Measurements from ENCODE around the gene ARHGAP15.

DNA sequence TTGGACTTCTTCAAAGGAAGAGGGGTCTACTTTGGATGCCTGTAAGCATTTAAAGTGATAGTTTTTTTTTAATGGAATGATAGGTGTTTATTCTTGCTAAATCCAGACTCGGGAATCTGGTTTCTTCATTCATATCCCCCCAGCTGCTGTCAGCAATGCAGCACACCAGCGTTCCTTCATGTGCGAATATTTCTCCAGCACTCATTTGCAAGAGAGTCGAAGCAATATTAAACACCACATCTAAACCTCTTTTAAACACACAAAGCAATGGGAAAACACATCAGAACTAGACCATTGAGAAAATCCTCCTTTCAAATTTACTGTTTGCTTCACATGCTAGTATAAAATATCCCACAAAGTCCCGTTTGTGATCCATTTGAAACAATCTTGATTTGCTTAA, 563.7 kb downstream of the ARHGAP15 start:
- TF ChIP-seq EZH2 (IDR thresholded peaks at IDR 0.05) = no peak
- TF ChIP-seq POLR2AphosphoS5 (IDR thresholded peaks at IDR 0.05; ENCODE audit: low read depth, low read length) = no peak
- TF ChIP-seq ZNF274 (IDR thresholded peaks at IDR 0.05; ENCODE audit: low read depth, low read length) = no peak
- TF ChIP-seq, protein P1, sequence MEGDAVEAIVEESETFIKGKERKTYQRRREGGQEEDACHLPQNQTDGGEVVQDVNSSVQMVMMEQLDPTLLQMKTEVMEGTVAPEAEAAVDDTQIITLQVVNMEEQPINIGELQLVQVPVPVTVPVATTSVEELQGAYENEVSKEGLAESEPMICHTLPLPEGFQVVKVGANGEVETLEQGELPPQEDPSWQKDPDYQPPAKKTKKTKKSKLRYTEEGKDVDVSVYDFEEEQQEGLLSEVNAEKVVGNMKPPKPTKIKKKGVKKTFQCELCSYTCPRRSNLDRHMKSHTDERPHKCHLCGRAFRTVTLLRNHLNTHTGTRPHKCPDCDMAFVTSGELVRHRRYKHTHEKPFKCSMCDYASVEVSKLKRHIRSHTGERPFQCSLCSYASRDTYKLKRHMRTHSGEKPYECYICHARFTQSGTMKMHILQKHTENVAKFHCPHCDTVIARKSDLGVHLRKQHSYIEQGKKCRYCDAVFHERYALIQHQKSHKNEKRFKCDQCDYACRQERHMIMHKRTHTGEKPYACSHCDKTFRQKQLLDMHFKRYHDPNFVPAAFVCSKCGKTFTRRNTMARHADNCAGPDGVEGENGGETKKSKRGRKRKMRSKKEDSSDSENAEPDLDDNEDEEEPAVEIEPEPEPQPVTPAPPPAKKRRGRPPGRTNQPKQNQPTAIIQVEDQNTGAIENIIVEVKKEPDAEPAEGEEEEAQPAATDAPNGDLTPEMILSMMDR (IDR thresholded peaks at IDR 0.05 in 2 of 3, conservative IDR thresholded peaks at IDR 0.05 in 1 of 3; ENCODE audit: borderline replicate concordance in 1 of 3, insufficient read depth in 1 of 3, low read depth in 2 of 3, low read length in 2 of 3) = no peak
- TF ChIP-seq, protein P2, sequence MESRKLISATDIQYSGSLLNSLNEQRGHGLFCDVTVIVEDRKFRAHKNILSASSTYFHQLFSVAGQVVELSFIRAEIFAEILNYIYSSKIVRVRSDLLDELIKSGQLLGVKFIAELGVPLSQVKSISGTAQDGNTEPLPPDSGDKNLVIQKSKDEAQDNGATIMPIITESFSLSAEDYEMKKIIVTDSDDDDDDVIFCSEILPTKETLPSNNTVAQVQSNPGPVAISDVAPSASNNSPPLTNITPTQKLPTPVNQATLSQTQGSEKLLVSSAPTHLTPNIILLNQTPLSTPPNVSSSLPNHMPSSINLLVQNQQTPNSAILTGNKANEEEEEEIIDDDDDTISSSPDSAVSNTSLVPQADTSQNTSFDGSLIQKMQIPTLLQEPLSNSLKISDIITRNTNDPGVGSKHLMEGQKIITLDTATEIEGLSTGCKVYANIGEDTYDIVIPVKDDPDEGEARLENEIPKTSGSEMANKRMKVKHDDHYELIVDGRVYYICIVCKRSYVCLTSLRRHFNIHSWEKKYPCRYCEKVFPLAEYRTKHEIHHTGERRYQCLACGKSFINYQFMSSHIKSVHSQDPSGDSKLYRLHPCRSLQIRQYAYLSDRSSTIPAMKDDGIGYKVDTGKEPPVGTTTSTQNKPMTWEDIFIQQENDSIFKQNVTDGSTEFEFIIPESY (IDR thresholded peaks at IDR 0.05; ENCODE audit: extremely low read depth, insufficient replicate concordance, low read length) = no peak
- TF ChIP-seq POLR2A (IDR thresholded peaks at IDR 0.05; ENCODE audit: borderline replicate concordance, extremely low read depth, insufficient read depth, insufficient read length) = no peak
- TF ChIP-seq TCF7L2 (IDR thresholded peaks at IDR 0.05; ENCODE audit: borderline replicate concordance, extremely low read depth, insufficient read depth, insufficient read length) = no peak
- TF ChIP-seq, protein P3, sequence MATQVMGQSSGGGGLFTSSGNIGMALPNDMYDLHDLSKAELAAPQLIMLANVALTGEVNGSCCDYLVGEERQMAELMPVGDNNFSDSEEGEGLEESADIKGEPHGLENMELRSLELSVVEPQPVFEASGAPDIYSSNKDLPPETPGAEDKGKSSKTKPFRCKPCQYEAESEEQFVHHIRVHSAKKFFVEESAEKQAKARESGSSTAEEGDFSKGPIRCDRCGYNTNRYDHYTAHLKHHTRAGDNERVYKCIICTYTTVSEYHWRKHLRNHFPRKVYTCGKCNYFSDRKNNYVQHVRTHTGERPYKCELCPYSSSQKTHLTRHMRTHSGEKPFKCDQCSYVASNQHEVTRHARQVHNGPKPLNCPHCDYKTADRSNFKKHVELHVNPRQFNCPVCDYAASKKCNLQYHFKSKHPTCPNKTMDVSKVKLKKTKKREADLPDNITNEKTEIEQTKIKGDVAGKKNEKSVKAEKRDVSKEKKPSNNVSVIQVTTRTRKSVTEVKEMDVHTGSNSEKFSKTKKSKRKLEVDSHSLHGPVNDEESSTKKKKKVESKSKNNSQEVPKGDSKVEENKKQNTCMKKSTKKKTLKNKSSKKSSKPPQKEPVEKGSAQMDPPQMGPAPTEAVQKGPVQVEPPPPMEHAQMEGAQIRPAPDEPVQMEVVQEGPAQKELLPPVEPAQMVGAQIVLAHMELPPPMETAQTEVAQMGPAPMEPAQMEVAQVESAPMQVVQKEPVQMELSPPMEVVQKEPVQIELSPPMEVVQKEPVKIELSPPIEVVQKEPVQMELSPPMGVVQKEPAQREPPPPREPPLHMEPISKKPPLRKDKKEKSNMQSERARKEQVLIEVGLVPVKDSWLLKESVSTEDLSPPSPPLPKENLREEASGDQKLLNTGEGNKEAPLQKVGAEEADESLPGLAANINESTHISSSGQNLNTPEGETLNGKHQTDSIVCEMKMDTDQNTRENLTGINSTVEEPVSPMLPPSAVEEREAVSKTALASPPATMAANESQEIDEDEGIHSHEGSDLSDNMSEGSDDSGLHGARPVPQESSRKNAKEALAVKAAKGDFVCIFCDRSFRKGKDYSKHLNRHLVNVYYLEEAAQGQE (IDR thresholded peaks at IDR 0.05; ENCODE audit: low read depth) = no peak
- no peak for TF ChIP-seq YY1 (IDR thresholded peaks at IDR 0.05; ENCODE audit: extremely low read depth, insufficient replicate concordance, low read depth, low read length)
- no peak for TF ChIP-seq RAD21 (IDR thresholded peaks at IDR 0.05; ENCODE audit: low read depth)
- TF ChIP-seq, protein P4, sequence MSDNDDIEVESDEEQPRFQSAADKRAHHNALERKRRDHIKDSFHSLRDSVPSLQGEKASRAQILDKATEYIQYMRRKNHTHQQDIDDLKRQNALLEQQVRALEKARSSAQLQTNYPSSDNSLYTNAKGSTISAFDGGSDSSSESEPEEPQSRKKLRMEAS (IDR thresholded peaks at IDR 0.05) = no peak
- TF ChIP-seq SP1 (IDR thresholded peaks at IDR 0.05; ENCODE audit: low read depth) = no peak
- TF ChIP-seq, protein P5, sequence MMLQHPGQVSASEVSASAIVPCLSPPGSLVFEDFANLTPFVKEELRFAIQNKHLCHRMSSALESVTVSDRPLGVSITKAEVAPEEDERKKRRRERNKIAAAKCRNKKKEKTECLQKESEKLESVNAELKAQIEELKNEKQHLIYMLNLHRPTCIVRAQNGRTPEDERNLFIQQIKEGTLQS (IDR thresholded peaks at IDR 0.05) = no peak
